CD8-positive, alpha-beta memory T cell (primary cell): ENCODE results near the gene ESPNL. TPM values are rescaled to one million over a fixed set of nuclear protein-coding genes. Genes with fewer than 3 reads are reported as not detected.
A peak's percentile ranks its signal among the peaks of the same experiment; 100 is the strongest.
"Not testable (repeated sequence)": the region's sequence is repeated elsewhere in the genome, so short reads cannot be mapped to it uniquely, and the experiment has no call there.

Source experiments
- CTCF ChIA-PET: fragments of 350-600 bp; sonication (Branson Sonifier 250); formaldehyde crosslinking; loops from one replicate; lab custom pipeline; 2021; ENCODE audit warnings: antibody characterized with exemption; lab: Charles Lee
- POLR2A ChIA-PET: fragments of 350-600 bp; sonication (Branson Sonifier 250); formaldehyde crosslinking; loops from one replicate; lab custom pipeline; 2021; ENCODE audit warnings: antibody characterized with exemption; lab: Charles Lee
- DNase-seq, 5 donors: peaks; one replicate each; pipeline versions ENCODE4 v3.0.0 to v3.0.0-alpha.2; 2020 to 2022; ENCODE audit warnings: mixed read lengths in 1 of 5
- H3K27ac ChIP-seq: one replicate; pipeline ENCODE4 v1.7.0; 2013; ENCODE audit warnings: low read depth, mild to moderate bottlenecking, low read length, moderate library complexity
- H3K27me3 ChIP-seq: 2 replicates; pipeline ENCODE4 v1.7.0; 2013; ENCODE audit warnings: low read length, mild to moderate bottlenecking; ENCODE audit not compliant: insufficient read depth, poor library complexity, severe bottlenecking
- H3K36me3 ChIP-seq: 2 replicates; pipeline ENCODE4 v1.7.0; 2013; ENCODE audit warnings: mild to moderate bottlenecking, low read length, moderate library complexity; ENCODE audit not compliant: insufficient read depth
- H3K4me1 ChIP-seq: 2 replicates; pipeline ENCODE4 v1.7.0; 2013; ENCODE audit warnings: mild to moderate bottlenecking, low read length, moderate library complexity; ENCODE audit not compliant: insufficient read depth
- H3K4me3 ChIP-seq: 2 replicates; pipeline ENCODE4 v1.7.0; 2013; ENCODE audit warnings: mild to moderate bottlenecking, low read length
- H3K9me3 ChIP-seq: 2 replicates; pipeline ENCODE4 v1.7.0; 2013; ENCODE audit warnings: mild to moderate bottlenecking, low read length
- H3K27ac Mint-ChIP-seq, 8 donors: one replicate each; pipeline ENCODE4 v1.8.0; 2020 to 2021; ENCODE audit warnings: mixed read lengths in 8 of 8, mild to moderate bottlenecking in 6 of 8, inconsistent platforms in 3 of 8, moderate library complexity in 3 of 8
- H3K27me3 Mint-ChIP-seq, 2 donors: one replicate each; pipeline ENCODE4 v1.8.0; 2020 to 2021; ENCODE audit warnings: mixed read lengths in 2 of 2, mild to moderate bottlenecking in 1 of 2, moderate library complexity in 1 of 2
- H3K36me3 Mint-ChIP-seq, 3 donors: one replicate each; pipeline ENCODE4 v1.8.0; 2020 to 2021; ENCODE audit warnings: mixed read lengths in 3 of 3, inconsistent platforms in 1 of 3, mild to moderate bottlenecking in 1 of 3
- H3K4me1 Mint-ChIP-seq, 3 donors: one replicate each; pipeline ENCODE4 v1.8.0; 2020 to 2021; ENCODE audit warnings: mixed read lengths in 3 of 3, inconsistent platforms in 1 of 3, mild to moderate bottlenecking in 1 of 3
- H3K4me3 Mint-ChIP-seq, 7 donors: one replicate each; pipeline ENCODE4 v1.8.0; 2020 to 2021; ENCODE audit warnings: mixed read lengths in 7 of 7, mild to moderate bottlenecking in 6 of 7, moderate library complexity in 4 of 7, inconsistent platforms in 2 of 7
- H3K9me3 Mint-ChIP-seq, 5 donors: one replicate each; pipeline ENCODE4 v1.8.0; 2020 to 2022; ENCODE audit warnings: mixed read lengths in 5 of 5, mild to moderate bottlenecking in 3 of 5, moderate library complexity in 2 of 5, inconsistent platforms in 1 of 5
- polyA plus RNA-seq: library from polyadenylated mRNA; unstranded; fragments of 300-500 nt; fragmentation: Illumina TruSeq; gene quantifications from one replicate; pipeline ENCODE4 v1.2.3, GENCODE V29; 2021
- total RNA-seq, 2 experiments: library from RNA; stranded (reverse); gene quantifications; one replicate each; pipeline ENCODE4 v1.2.3, GENCODE V29; 2021

ESPNL gene
- total and polyA plus RNA-seq, 3 experiments from 2014 or later: not detected

GRCh38 chr2:238171072-238171431 is 70.9 kb downstream of the ESPNL start:
- peaks cover 8 to 84% (median 16%) of the 10 kb centered on the region in 3 donors for H3K36me3 Mint-ChIP-seq
- peaks cover 43% of the 10 kb centered on the region for H3K36me3 ChIP-seq
- CTCF ChIA-PET: not testable (repeated sequence)

GRCh38 chr2:238171575-238172187 is 71.5 kb downstream of the ESPNL start:
- Histone ChIP-seq H3K9me3 (no peaks in the 10 kb centered on the region), H3K4me3 (no peak overlapping the region), H3K36me3 (peaks cover 47% of the 10 kb centered on the region), H3K27me3 (no peaks in the 10 kb centered on the region), H3K27ac (no peak overlapping the region), H3K4me1 (no peaks in the 10 kb centered on the region)
- peak overlapping the region in 2 of 8 donors; percentile 60 to 69 for H3K27ac Mint-ChIP-seq
- H3K9me3 Mint-ChIP-seq: no peaks in the 10 kb centered on the region
- H3K27me3 Mint-ChIP-seq: no peaks in the 10 kb centered on the region
- H3K4me3 Mint-ChIP-seq: no peak overlapping the region
- DNase-seq: no peak
- H3K36me3 Mint-ChIP-seq: peaks cover 8 to 88% (median 19%) of the 10 kb centered on the region in 3 donors
- CTCF ChIA-PET: no interaction called here
- no peaks in the 10 kb centered on the region for H3K4me1 Mint-ChIP-seq
- POLR2A ChIA-PET: no interaction called here

More at GRCh38 chr2:238171072-238171431, 70.9 kb downstream of the ESPNL start:
- H3K4me3 Mint-ChIP-seq, H3K9me3 ChIP-seq, H3K9me3 Mint-ChIP-seq, POLR2A ChIA-PET, H3K4me3 ChIP-seq, DNase-seq, H3K27ac ChIP-seq, H3K27me3 Mint-ChIP-seq, H3K4me1 Mint-ChIP-seq, H3K27me3 ChIP-seq, H3K27ac Mint-ChIP-seq, H3K4me1 ChIP-seq: not testable (repeated sequence)

- DNase-seq: no peak
- POLR2A ChIA-PET: no interaction called here
- Mint-ChIP-seq H3K9me3 (no peaks in the 10 kb centered on the region), H3K4me1 (no peaks in the 10 kb centered on the region), H3K4me3 (no peak overlapping the region), H3K27ac (peak overlapping the region in 1 of 8 donors; percentile 69), H3K27me3 (no peaks in the 10 kb centered on the region), H3K36me3 (peaks cover 12 to 92% (median 24%) of the 10 kb centered on the region in 3 donors)
- Histone ChIP-seq H3K27me3 (no peaks in the 10 kb centered on the region), H3K9me3 (no peaks in the 10 kb centered on the region), H3K4me3 (no peak overlapping the region), H3K36me3 (peaks cover 50% of the 10 kb centered on the region), H3K27ac (no peak overlapping the region), H3K4me1 (no peaks in the 10 kb centered on the region)
- CTCF ChIA-PET: no interaction called here
Observed at GRCh38 chr2:238172439-238172838, 72.3 kb downstream of the ESPNL start.

- Mint-ChIP-seq H3K4me3 (no peak overlapping the region), H3K27me3 (no peaks in the 10 kb centered on the region), H3K9me3 (no peaks in the 10 kb centered on the region), H3K4me1 (no peaks in the 10 kb centered on the region), H3K36me3 (peaks cover 12 to 90% (median 29%) of the 10 kb centered on the region in 3 donors), H3K27ac (no peak overlapping the region)
- Histone ChIP-seq H3K36me3 (peaks cover 53% of the 10 kb centered on the region), H3K9me3 (no peaks in the 10 kb centered on the region), H3K4me3 (no peak overlapping the region), H3K27ac (no peak overlapping the region), H3K4me1 (no peaks in the 10 kb centered on the region), H3K27me3 (no peaks in the 10 kb centered on the region)
- ChIA-PET POLR2A (no interaction called here), CTCF (no interaction called here)
- no peak for DNase-seq
Observed at GRCh38 chr2:238173692-238174091, 73.6 kb downstream of the ESPNL start.

GRCh38 chr2:238174291-238174690 is 74.2 kb downstream of the ESPNL start:
- H3K9me3 ChIP-seq: no peaks in the 10 kb centered on the region
- H3K27me3 Mint-ChIP-seq: no peaks in the 10 kb centered on the region
- H3K27me3 ChIP-seq: no peaks in the 10 kb centered on the region
- no peak overlapping the region for H3K27ac ChIP-seq
- H3K27ac Mint-ChIP-seq: no peak overlapping the region
- ChIA-PET POLR2A (no interaction called here), CTCF (no interaction called here)
- H3K4me3 ChIP-seq: no peak overlapping the region
- H3K4me1 Mint-ChIP-seq: no peaks in the 10 kb centered on the region
- peaks cover 58% of the 10 kb centered on the region for H3K36me3 ChIP-seq
- H3K9me3 Mint-ChIP-seq: no peaks in the 10 kb centered on the region
- no peak overlapping the region for H3K4me3 Mint-ChIP-seq
- peaks cover 16 to 90% (median 33%) of the 10 kb centered on the region in 3 donors for H3K36me3 Mint-ChIP-seq
- H3K4me1 ChIP-seq: no peaks in the 10 kb centered on the region
- no peak for DNase-seq

GRCh38 chr2:238174701-238175100 is 74.6 kb downstream of the ESPNL start:
- POLR2A ChIA-PET: no interaction called here

GRCh38 chr2:238176613-238177012 is 76.5 kb downstream of the ESPNL start:
- no peaks in the 10 kb centered on the region for H3K9me3 Mint-ChIP-seq
- CTCF ChIA-PET: no interaction called here

More at GRCh38 chr2:238174701-238175100, 74.6 kb downstream of the ESPNL start:
- H3K27ac Mint-ChIP-seq: no peak overlapping the region
- no peaks in the 10 kb centered on the region for H3K27me3 Mint-ChIP-seq
- H3K27ac ChIP-seq: no peak overlapping the region
- H3K27me3 ChIP-seq: no peaks in the 10 kb centered on the region
- DNase-seq: no peak
- no peak overlapping the region for H3K4me3 Mint-ChIP-seq
- no peaks in the 10 kb centered on the region for H3K4me1 ChIP-seq
- CTCF ChIA-PET: no interaction called here
- H3K9me3 ChIP-seq: no peaks in the 10 kb centered on the region
- H3K36me3 Mint-ChIP-seq: peaks cover 20 to 90% (median 33%) of the 10 kb centered on the region in 3 donors
- H3K9me3 Mint-ChIP-seq: no peaks in the 10 kb centered on the region
- H3K36me3 ChIP-seq: peaks cover 60% of the 10 kb centered on the region
- H3K4me3 ChIP-seq: no peak overlapping the region
- H3K4me1 Mint-ChIP-seq: no peaks in the 10 kb centered on the region

GRCh38 chr2:238180554-238180953 is 80.4 kb downstream of the ESPNL start:
- Histone ChIP-seq H3K4me3 (no peak overlapping the region), H3K36me3 (peaks cover 73% of the 10 kb centered on the region), H3K27ac (no peak overlapping the region), H3K27me3 (no peaks in the 10 kb centered on the region), H3K9me3 (no peaks in the 10 kb centered on the region), H3K4me1 (no peaks in the 10 kb centered on the region)
- no peak for DNase-seq
- no peak overlapping the region for H3K4me3 Mint-ChIP-seq
- ChIA-PET POLR2A (no interaction called here), CTCF (no interaction called here)
- H3K27me3 Mint-ChIP-seq: no peaks in the 10 kb centered on the region
- H3K27ac Mint-ChIP-seq: no peak overlapping the region
- H3K9me3 Mint-ChIP-seq: no peaks in the 10 kb centered on the region
- H3K4me1 Mint-ChIP-seq: peaks cover 11 to 20% (median 12%) of the 10 kb centered on the region in 3 donors
- peaks cover 34 to 92% (median 35%) of the 10 kb centered on the region in 3 donors for H3K36me3 Mint-ChIP-seq

More at GRCh38 chr2:238176613-238177012, 76.5 kb downstream of the ESPNL start:
- no peak overlapping the region for H3K27ac ChIP-seq
- H3K36me3 ChIP-seq: peaks cover 66% of the 10 kb centered on the region
- Mint-ChIP-seq H3K27ac (peak overlapping the region in 1 of 8 donors; percentile 68), H3K4me3 (no peak overlapping the region), H3K4me1 (no peaks in the 10 kb centered on the region), H3K27me3 (no peaks in the 10 kb centered on the region), H3K36me3 (peaks cover 26 to 94% (median 34%) of the 10 kb centered on the region in 3 donors)
- no peaks in the 10 kb centered on the region for H3K4me1 ChIP-seq
- H3K4me3 ChIP-seq: no peak overlapping the region
- H3K27me3 ChIP-seq: no peaks in the 10 kb centered on the region
- DNase-seq: no peak
- no peaks in the 10 kb centered on the region for H3K9me3 ChIP-seq
- POLR2A ChIA-PET: interaction anchor here (0.6 kb wide), 2 partner anchors 23 to 41 kb away, joined by 3 to 6 read pairs; no protein-coding TSS in a partner anchor
